Gastrocnemius medialis (tissue), 4 donors: ENCODE results near the gene MTG2. TPM values are rescaled to one million over a fixed set of nuclear protein-coding genes. Genes with fewer than 3 reads are reported as not detected.

Experiments used
- ATAC-seq, 2 donors: fragments of 150-250 bp; one replicate each; pipeline ENCODE4 v1.9.1; 2016
- DNase-seq, 2 donors: peaks; one replicate each; pipeline ENCODE4 v3.0.0-alpha.2; 2019
- H3K27ac ChIP-seq, 4 donors: fragments of 200-600 bp; sonication (generic); 1 replicate in 1 of 4; 2 replicates in 3 of 4; pipeline ENCODE4 v1.5.1; 2016 to 2018; ENCODE audit warnings: mild to moderate bottlenecking in 2 of 4, moderate library complexity in 1 of 4
- H3K27me3 ChIP-seq, 3 donors: fragments of 200-600 bp; sonication (generic) in 2 of 3; 1 replicate in 1 of 3; 2 replicates in 2 of 3; pipeline versions ENCODE4 v1.5.1 to v1.6.0; 2016 to 2019; ENCODE audit warnings: mild to moderate bottlenecking in 1 of 3, moderate library complexity in 1 of 3
- H3K36me3 ChIP-seq, 2 donors: fragments of 200-600 bp; sonication (generic) in 1 of 2; one replicate each; pipeline ENCODE4 v1.5.1; 2017 to 2018
- H3K4me1 ChIP-seq, 2 donors: fragments of 200-600 bp; sonication (generic) in 1 of 2; one replicate each; pipeline ENCODE4 v1.5.1; 2016 to 2017; ENCODE audit warnings: mild to moderate bottlenecking in 2 of 2
- H3K4me3 ChIP-seq, 4 donors: fragments of 200-600 bp; sonication (generic) in 3 of 4; 1 replicate in 1 of 4; 2 replicates in 3 of 4; pipeline ENCODE4 v1.5.1; 2016 to 2019; ENCODE audit warnings: mild to moderate bottlenecking in 2 of 4
- H3K9me3 ChIP-seq, 3 donors: fragments of 200-600 bp; sonication (generic) in 2 of 3; 1 replicate in 1 of 3; 2 replicates in 2 of 3; pipeline ENCODE4 v1.5.1; 2016 to 2019
- POLR2A ChIP-seq, 2 donors: fragments of 450-650 bp; IDR thresholded peaks; one replicate each; pipeline ENCODE4 v1.6.1; 2017; ENCODE audit warnings: antibody characterized with exemption in 2 of 2, mild to moderate bottlenecking in 2 of 2, moderate library complexity in 2 of 2
- in situ Hi-C, 4 donors: fragments of 200-750 bp; cut with MboI; loops; one replicate each; pipeline versions ENCODE4 v1.15.0 to v1.8.0; 2017; ENCODE audit warnings: low sequenced_read_pairs in 4 of 4
- intact Hi-C: fragments of 100-400 bp; cut with DNase I; formaldehyde crosslinking; loops from one replicate; pipeline ENCODE4 v1.15.1; 2023; ENCODE audit warnings: low total_unique reads
- total RNA-seq, 4 donors: library from RNA; depleted of rRNA; stranded (reverse); fragments of >200 nt; gene quantifications; one replicate each; pipeline versions ENCODE4 v1.1.0 to v1.2.3, GENCODE V29; 2016
- TF ChIP-seq, protein P1 (sequence below), 5 experiments: fragments of 450-650 bp in 3 of 5; fragments of 200-600 bp in 2 of 5; sonication (generic) in 2 of 5; IDR thresholded peaks in 4 of 5; conservative IDR thresholded peaks in 1 of 5; 1 replicate in 4 of 5; 2 replicates in 1 of 5; pipeline ENCODE4 v1.5.1; 2016 to 2019; ENCODE audit warnings: antibody characterized with exemption in 5 of 5, mild to moderate bottlenecking in 3 of 5, moderate library complexity in 3 of 5

MTG2 gene
- total RNA-seq, 4 donors from 2014 or later: 21.0 to 50.8 (median 29.3) TPM

GRCh38 chr20:62237801-62238568, 55.2 kb downstream of the MTG2 start, which contains the start of gene OSBPL2:
Gene OSBPL2 (plus strand): TSS chr20:62238521. CDS start chr20:62256185, 17,664 bp downstream.
- in situ Hi-C loops (no loop called here), intact Hi-C loops (loop anchor here (1.0 to 5.0 kb wide), 3 partner anchors 56 to 116 kb away; partner anchors contain the start of genes LSM14B, PSMA7 and SS18L1)
- no peaks in the 10 kb centered on the region for H3K36me3 ChIP-seq
- no peaks in the 10 kb centered on the region for H3K9me3 ChIP-seq
- no peaks in the 10 kb centered on the region for H3K27me3 ChIP-seq
- DNase-seq (peak; percentile 99), ATAC-seq (peak; percentile 90)
- TF ChIP-seq, protein P1, sequence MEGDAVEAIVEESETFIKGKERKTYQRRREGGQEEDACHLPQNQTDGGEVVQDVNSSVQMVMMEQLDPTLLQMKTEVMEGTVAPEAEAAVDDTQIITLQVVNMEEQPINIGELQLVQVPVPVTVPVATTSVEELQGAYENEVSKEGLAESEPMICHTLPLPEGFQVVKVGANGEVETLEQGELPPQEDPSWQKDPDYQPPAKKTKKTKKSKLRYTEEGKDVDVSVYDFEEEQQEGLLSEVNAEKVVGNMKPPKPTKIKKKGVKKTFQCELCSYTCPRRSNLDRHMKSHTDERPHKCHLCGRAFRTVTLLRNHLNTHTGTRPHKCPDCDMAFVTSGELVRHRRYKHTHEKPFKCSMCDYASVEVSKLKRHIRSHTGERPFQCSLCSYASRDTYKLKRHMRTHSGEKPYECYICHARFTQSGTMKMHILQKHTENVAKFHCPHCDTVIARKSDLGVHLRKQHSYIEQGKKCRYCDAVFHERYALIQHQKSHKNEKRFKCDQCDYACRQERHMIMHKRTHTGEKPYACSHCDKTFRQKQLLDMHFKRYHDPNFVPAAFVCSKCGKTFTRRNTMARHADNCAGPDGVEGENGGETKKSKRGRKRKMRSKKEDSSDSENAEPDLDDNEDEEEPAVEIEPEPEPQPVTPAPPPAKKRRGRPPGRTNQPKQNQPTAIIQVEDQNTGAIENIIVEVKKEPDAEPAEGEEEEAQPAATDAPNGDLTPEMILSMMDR (IDR thresholded peaks at IDR 0.05 in 4 of 5, conservative IDR thresholded peaks at IDR 0.05 in 1 of 5): no peak
- peak; percentile 80 to 84 for TF ChIP-seq POLR2A (IDR thresholded peaks at IDR 0.05)
- peak within 1 kb of the TSS; percentile 63 to 86 (median 74) for H3K4me3 ChIP-seq
- peaks cover 42 to 57% of the 10 kb centered on the region in 2 donors for H3K4me1 ChIP-seq
- peak within 1 kb of the TSS; percentile 87 to 96 (median 92) for H3K27ac ChIP-seq

GRCh38 chr20:62238569-62239277, 55.9 kb downstream of the MTG2 start:
- intact Hi-C loops: loop anchor here (1.0 to 5.0 kb wide), 3 partner anchors 56 to 116 kb away; partner anchors contain the start of genes LSM14B, PSMA7 and SS18L1
- Histone ChIP-seq H3K4me1 (peaks cover 43 to 52% of the 10 kb centered on the region in 2 donors), H3K4me3 (peak overlapping the region; percentile 63 to 86 (median 74)), H3K27me3 (no peaks in the 10 kb centered on the region), H3K9me3 (no peaks in the 10 kb centered on the region), H3K27ac (peak overlapping the region; percentile 87 to 96 (median 92)), H3K36me3 (no peaks in the 10 kb centered on the region)
- TF ChIP-seq POLR2A (IDR thresholded peaks at IDR 0.05): no peak
- TF ChIP-seq, protein P1 (IDR thresholded peaks at IDR 0.05 in 4 of 5, conservative IDR thresholded peaks at IDR 0.05 in 1 of 5): peak in 1 of 5 experiments; percentile 10
- peak; percentile 11 to 15 for ATAC-seq
- DNase-seq: no peak
- in situ Hi-C loops: no loop called here

GRCh38 chr20:62239278-62239879, 56.6 kb downstream of the MTG2 start:
- Histone ChIP-seq H3K27ac (peak overlapping the region; percentile 87 to 96 (median 92)), H3K9me3 (no peaks in the 10 kb centered on the region), H3K27me3 (no peaks in the 10 kb centered on the region), H3K36me3 (no peaks in the 10 kb centered on the region), H3K4me3 (peak overlapping the region; percentile 63 to 86 (median 74)), H3K4me1 (peaks cover 47 to 56% of the 10 kb centered on the region in 2 donors)
- ATAC-seq: no peak
- no peak for DNase-seq
- intact Hi-C loops (loop anchor here (5.0 kb wide), 1 partner anchor 97 kb away; the partner anchor contains the start of genes PSMA7 and SS18L1), in situ Hi-C loops (no loop called here)
- TF ChIP-seq, protein P1 (IDR thresholded peaks at IDR 0.05 in 4 of 5, conservative IDR thresholded peaks at IDR 0.05 in 1 of 5): no peak
- TF ChIP-seq POLR2A (IDR thresholded peaks at IDR 0.05): no peak

GRCh38 chr20:62240020-62240685, 57.3 kb downstream of the MTG2 start:
- H3K4me3 ChIP-seq: peak overlapping the region in 1 of 4 donors; percentile 86

More at GRCh38 chr20:62240020-62240685, 57.3 kb downstream of the MTG2 start:
- in situ Hi-C loops (no loop called here), intact Hi-C loops (no loop called here)
- Histone ChIP-seq H3K27ac (peak overlapping the region; percentile 87 to 96 (median 92)), H3K9me3 (no peaks in the 10 kb centered on the region), H3K4me1 (peaks cover 48 to 56% of the 10 kb centered on the region in 2 donors), H3K27me3 (no peaks in the 10 kb centered on the region), H3K36me3 (no peaks in the 10 kb centered on the region)
- no peak for DNase-seq
- TF ChIP-seq, protein P1 (IDR thresholded peaks at IDR 0.05 in 4 of 5, conservative IDR thresholded peaks at IDR 0.05 in 1 of 5): no peak
- no peak for TF ChIP-seq POLR2A (IDR thresholded peaks at IDR 0.05)
- ATAC-seq: no peak
